SU-DHL-6 (cell line): ENCODE results near the gene USP17L18.
"Not testable (repeated sequence)": the region's sequence is repeated elsewhere in the genome, so short reads cannot be mapped to it uniquely, and the experiment has no call there.

Experiments used
- CTCF ChIP-seq: fragments of 200-600 bp; sonication (generic); IDR thresholded peaks from one replicate; pipeline ENCODE4 v1.5.1; 2017; ENCODE audit warnings: antibody characterized with exemption, mild to moderate bottlenecking, low read length, moderate library complexity; ENCODE audit not compliant: insufficient read depth, poor library complexity, severe bottlenecking
- EZH2phosphoT487 ChIP-seq: fragments of 200-600 bp; sonication (generic), shearing (Covaris generic); conservative IDR thresholded peaks from 2 replicates; pipeline ENCODE4 v1.6.1; 2018; ENCODE audit warnings: mild to moderate bottlenecking, antibody characterized with exemption, low read length, moderate library complexity, mixed read lengths

GRCh38 chr4:9219852-9220251 is 28.6 kb upstream of the USP17L18 start, which contains the start of gene USP17L12:
- TF ChIP-seq CTCF, EZH2phosphoT487: not testable (repeated sequence)
